NOMO-1 treated with dmso at 0.1 percent for 144 hours (cell line): ENCODE data around the gene MYEF2.

ENCODE experiments used
- DNase-seq: peaks from one replicate; lab custom pipeline; 2025; ENCODE audit not compliant: unreplicated experiment; lab: John Stamatoyannopoulos, UW

MYEF2 gene

DNA sequence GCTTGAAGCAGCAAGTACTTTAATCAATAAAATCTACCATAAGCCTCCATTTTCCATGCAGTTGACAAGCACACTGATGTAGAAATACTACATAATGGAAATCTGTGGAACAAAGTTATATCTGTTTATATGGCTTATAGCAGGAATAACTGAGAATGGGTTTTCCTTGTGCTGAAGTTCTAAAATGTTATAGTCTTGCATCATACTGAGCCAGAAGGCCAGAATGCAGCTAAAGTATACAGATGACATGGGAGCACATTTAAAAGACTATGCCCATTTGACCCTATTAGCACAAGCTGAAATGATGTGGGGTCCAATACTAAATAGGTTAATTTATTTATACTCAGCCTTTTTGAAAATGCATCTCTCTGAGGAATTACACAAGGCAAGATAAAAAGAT, 32.2 kb downstream of the MYEF2 start:
- no peak for DNase-seq

DNA sequence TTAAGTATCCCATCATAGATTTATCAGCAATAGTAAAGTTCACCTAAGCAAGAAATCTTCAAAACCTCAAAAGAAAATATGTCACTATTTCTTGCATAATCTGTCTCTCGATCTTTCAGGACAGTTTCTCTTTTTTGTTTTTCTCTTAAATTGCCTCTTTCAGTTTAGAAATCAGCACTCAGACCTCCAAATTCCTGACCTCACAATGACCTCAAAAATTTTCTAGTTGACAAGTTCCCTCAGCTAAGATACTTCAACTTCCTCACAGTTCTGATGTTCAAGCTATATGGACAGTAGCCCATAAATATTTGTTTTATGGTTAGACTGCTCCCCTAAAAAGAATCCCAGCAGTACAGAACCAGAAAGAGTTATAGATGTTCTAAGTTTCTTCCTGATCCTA, 33.2 kb downstream of the MYEF2 start:
- no peak for DNase-seq

DNA sequence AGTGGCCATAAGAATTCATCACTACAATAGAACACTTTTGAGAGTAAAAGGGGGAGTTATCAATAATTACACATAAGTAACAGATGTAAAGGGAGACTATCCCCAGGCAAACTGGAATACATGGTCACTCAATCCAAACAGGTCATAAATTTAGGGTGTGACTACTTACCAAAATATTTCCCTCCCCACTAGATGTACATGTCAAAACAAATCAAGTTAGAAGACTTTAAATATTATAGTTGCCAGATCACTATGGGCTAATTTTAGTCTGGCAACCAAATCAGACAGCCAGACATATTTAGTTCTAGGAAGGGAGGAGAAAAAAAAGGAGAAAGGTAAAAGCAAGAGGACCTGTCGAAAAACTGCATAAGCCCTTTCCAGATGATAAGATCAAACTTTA, 34.2 kb downstream of the MYEF2 start:
- no peak for DNase-seq

DNA sequence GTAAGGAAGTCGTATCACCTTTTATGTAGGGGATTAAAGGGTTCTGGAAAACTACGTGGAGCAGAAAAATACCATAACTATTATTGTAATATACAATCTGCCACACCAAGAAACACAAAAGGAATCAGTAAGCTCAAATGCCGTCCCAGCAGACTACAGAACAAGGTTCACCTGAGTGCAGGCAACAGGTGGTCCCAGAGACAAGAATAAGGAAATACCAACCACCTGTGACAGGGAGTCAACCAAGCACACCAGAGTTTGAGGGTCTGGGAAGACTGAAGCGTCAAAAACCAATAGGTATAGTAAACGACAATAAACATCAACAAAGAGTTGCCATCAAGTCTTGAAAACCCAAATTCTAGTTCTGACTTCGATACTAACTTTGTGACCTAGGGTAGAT, 45.2 kb downstream of the MYEF2 start:
- DNase-seq: no peak

DNA sequence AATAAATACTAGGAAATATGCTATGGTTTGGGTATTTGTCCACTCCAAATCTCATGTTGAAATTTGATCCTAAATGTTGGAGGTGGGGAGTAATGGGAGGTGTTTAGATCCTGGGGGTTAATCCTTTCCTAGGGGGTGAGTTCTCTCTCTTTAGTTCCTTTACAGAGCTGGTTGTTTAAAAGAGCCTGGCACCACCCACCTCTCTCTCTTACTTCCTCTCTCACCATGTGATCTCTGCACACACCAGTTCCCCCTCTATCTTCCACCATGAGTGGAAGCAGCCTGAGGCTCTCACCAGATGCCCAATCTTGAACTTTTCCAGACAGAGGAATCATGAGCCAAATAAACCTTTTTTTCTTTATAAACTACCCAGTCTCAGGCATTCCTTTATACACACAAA, 46.8 kb downstream of the MYEF2 start:
- DNase-seq: no peak

DNA sequence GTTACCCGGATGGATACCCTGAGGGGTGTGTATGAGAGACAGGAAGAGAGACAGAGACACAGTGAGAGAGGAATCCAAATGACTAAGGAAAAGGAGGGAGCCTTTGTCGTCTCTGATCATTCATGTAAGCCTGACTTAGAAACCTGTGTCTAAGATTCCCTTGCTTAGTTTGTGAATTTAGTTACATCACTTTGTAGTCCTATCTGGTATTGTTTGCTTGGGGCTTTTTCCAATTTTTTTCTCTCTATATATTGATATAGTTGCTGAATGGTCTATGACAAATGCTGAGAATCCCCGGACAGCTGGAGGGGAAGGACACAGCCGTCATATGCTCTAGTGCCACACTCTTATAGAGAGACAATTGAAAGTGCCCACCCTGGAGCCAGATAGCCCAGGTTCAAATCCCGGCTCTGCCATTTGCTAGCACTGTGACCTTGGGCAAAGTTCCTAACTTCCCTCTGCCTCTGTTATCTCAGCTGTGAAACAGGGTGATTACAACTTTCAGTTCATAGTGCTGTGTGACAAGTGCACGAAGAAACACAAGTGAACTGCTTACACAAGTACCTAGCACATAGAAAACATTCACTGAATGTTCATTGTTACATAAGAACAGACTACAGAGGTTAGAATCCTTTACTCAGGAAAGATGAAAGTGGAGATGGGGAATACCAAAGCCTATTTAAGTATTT, 51.3 kb downstream of the MYEF2 start:
- DNase-seq: no peak

DNA sequence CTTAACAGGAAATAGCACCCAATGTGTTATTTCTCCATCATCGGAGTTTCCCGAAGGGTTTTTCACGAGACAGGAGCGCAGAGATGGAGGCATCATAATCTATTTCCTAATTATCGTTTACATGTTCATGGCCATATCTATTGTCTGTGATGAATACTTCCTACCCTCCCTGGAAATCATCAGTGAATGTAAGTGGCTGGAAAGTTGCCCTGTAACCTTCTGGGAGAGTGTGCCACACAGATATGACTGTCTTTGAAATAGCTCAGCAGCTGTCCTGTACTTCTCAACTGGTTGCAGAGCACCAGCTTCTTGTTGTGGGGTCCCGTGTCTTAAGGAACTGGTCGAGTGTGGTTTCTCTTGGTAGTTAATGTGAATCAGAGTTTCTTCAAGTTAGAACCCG, 56.2 kb downstream of the MYEF2 start:
- DNase-seq: no peak

DNA sequence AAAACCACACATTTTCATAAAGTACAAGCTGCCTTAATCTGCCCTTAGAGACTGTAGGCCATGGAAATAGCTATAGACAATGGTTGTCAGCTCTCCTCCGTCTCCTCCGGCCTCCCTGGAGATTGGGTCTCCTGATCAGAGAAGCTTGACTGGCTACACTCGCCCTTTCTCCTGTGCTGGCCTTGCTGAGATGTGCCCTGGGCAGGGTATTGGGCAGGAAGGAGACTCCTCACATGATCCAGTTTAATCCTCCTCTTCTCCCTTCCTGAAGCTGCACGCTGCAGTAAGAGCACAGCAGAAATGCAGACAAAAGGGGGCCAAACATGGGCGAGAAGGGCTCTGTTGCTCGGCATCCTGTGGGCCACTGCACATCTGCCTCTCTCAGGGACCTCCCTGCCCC, 57.4 kb downstream of the MYEF2 start, which contains the start of gene SLC24A5:
Gene SLC24A5, plus strand, starts transcription at position 246 of the 400 bp plus-strand sequence. Its CDS starts 55 bp downstream, at position 301.
- DNase-seq: no peak

DNA sequence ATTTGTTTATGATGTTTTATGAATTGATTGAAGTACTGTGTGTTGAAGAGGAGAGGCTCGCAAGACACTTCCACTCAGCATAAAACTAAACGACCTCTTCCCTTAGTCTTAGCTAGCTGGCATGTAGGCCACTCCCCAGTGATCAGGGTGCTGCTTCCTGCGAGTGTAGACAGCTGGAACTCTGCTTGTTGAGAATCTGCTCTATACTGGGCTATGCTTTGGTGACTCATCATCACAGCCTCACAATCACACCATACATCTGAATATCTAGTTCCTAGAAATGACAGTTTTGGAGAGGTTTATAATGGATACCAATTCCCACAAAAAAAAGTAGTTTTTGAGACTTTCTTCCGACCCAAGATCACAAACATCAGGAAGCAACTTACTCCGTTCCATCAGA, 58.8 kb downstream of the MYEF2 start:
- no peak for DNase-seq

DNA sequence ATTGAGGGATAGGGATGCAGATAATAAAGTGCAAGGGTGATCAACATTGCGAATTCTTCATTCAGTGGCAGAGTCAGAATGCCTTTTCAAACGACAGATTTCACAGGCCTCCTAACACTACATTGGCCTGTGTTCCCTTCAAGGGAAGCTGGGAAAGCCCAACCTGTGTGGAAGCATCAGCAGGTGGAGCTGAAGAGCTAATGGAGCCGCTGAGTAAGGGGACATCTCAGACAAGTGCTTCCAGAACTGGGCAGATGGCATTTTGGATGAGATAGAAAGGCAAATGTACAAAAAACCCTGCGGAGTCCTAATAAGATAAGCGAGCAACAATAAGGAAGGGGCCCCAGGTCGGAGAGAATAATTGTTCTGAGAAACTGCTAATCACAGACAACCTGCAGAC, 65.9 kb downstream of the MYEF2 start:
- DNase-seq: no peak

DNA sequence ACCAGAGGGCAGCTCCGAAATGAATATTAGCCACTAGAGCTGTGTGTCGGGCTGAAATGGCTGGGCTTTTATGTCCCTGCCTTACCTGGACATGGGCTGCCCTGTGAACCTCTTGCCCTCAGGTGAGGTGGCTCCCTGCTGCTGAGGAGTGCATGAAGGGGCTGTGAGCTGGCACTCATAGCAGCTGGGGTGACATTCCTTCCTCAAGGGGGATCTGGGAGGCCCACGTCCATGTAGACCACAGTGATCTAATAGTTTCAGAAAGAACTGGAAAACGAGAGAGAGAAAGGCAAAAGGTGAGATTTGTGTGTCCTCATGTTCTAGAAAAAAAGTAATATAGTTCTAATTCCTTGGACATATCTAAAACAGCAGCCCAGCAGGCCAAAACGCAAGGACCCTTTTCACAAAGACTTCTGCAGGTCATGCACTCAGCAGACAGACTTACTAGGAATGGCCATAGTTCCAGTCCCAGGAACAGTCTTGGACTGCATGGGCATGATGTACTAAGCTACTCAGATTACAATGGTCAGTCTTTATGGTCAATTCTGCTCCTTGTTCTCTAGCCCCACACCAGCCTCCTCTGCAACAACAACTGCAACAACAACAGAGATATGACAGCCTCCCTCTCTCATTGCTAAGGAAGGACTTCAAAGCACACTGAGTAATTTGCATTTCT, 68.1 kb downstream of the MYEF2 start:
- no peak for DNase-seq

DNA sequence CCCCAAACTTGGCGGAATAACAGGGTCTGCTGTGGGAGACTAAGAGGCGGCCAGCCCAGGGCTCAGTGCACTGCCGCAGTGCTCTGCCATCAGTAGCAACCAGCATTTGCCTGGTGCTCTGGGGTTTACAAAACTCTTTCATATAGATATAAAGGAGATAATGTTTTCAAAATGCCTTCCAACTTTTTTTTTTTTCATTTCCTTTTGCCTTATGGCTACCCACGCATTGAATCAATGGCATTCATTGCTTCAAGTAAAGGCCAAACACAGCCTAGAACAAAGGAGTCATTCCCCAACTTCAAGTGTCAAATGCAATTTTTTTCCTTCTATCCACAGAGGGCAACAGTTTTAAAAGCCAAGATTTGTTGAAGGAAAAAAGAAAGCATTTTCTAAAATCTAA, 68.9 kb downstream of the MYEF2 start:
- DNase-seq: no peak

DNA sequence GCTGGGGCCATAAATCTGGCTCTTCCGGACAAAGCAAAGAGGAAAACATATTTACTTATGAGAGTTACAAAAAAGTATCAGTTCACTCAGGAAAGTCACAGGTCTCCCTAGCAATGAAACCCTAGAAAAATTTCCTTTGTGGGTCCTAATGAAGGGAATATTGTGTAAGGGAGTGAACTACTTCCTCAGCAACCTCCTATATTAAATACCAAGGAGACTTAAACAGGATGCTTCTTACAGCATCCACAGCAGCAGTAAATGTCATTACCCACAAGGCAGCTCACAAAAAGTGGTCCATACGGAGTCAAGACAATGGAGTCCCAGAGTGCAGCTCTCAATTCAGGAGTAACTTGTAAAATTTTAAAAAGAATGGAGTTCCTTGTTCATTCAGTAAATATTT, 72.2 kb downstream of the MYEF2 start:
- DNase-seq: no peak

DNA sequence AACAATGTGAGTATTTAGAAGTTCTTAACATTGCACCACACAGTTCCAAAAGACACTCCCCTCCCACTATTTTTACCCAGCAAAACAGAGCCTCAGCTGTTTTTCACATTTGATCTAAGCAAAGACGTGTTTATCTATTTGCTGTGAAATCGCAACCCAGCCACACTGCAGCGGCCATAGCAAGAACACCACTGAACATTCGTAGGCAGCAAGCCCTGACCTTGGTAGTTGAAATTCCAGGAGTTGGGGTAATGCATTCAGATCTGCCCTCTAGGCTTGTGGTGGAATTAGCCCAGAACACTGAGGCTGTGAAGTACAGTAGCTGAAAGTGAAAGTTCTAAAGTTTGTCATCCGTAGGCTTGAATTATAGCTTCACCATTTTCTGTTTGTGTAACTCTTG, 74.4 kb downstream of the MYEF2 start:
- no peak for DNase-seq

DNA sequence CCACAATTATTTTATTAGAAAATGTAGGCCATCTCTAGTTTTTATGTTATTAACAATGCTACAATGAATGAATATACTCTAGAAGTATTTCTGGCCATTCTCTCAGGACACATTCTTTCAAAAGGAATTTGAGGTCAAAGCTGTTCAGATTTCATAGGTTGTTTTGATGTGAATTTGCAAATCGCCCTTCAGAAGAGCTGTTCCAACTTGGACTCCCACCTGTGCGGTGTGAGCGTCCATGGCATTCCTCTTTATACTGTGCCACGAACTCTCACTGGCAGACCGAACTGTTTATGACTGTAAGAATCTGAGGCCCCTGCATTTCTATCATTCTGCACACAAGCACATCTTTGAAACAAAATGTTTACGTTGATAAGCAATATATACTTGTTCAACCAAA, 75.9 kb downstream of the MYEF2 start:
- no peak for DNase-seq

DNA sequence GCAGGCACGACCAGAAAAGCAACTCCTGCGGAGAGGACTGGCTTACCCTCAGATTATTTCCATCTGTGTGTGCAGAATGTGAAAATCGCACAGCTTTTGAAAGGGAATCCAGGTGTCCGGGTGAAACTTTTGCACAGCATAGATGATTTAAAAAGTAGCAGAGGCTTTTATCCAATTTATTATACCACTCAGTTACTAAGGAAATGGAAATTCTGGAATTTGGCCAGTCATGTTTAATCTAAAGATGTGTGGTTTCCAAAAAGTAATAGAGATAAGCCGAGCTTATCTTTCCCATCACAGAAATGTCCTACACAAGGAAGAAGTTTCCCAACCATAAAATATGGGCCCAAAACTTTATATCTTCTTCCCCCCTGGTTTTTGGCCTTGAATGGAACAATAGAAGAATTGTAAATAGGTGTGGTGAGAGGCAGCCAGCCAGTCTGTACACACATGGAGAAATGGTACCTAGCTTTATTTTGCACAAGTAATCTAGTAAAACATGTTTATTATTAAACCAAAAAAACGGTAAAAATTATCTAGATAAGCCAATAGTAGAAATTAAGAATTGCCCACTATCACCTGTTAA, 76.6 kb downstream of the MYEF2 start:
- no peak for DNase-seq

DNA sequence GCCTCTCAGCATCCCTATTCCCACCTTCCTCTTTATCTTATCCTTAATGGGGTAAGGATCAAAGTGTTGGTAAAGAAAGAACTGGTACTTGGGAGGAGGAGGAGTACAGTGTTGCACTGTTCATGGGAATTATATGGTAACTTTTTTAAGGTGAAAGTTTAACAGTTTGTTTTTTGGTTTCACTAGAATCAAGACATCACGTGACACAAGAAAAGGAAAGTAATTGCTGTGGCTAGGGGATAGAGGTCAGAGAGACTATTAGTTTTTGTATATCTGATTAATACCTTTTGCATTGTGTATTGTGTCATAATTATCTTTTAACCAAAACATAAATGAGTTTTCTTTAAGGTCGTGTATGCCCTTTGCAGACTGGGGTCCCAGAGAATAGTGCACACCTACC, 80.8 kb downstream of the MYEF2 start:
- no peak for DNase-seq

DNA sequence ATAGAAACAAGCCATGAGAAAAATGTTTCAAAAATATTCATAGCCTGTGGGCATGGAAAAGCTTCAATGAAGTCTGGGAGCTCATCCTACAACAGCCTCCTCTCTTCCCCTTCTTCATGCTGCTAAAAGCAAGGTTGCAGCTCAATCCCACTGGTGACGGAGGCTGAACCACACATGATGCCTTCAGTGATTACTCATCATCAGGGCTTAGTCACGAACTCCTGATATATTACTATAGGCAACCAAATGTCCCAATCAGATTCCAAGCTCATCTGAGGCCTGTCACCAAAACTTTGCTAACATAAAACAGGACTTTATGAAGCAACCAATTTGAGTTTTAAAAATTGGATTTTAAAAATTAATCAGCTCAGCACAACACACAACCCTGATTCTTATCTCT, 81.3 kb downstream of the MYEF2 start:
- DNase-seq: no peak

DNA sequence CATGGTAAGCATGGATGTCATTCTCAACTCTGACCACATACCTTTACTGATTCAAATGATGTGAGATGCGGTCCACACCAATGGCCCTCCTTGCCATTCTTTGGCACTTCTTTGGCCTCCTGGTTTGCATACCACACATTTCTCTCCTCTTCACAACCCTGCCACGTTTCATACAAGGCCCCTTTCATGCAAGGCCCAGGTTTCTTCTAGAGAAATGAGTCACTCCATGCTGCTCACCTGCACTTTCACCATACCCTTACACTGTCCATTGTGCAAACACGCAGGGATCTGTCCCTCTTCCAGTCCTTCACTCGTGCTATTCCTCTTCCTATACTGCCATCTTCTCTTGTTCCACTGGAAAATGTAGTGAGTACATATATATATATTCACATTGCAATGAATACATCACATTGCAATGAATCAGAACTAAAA, 81.7 kb downstream of the MYEF2 start:
- no peak for DNase-seq

DNA sequence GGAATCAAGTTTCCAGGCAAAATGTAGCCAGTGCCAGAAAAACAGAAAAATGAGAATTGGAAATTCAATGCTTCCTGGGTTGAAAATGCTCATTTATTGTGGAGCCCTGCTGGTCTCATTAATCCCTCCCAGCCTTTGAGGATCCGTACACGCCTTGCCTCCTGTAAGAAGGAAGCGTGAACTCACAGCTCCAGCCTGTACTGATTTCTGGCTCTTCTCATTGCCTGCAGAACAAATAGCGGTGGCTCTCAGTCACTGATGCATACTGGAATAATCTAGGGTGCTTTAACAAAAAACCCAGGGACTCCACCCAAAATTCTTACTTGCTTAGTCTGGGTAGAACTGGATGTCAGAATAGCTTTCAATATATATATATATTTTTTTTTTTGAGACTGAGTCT, 86.6 kb downstream of the MYEF2 start:
- DNase-seq: no peak

DNA sequence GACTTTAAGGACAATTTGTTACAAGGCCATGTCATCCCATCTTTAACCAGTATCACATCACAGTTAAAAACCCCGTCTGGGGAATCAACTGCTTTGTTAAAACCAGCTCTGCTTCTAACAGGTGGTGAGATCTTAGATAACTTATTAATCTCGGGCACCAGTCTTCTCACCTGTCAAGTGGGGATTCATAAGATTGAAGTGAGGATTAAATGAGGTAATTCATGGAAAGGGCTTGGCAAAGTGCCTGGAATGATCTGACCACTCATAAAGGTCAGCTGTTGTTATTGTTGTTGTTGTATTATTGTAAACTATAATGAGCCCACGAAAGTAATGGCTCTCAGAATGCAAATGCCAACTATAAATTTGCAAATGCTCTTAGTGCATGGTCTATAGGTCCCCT, 87.4 kb downstream of the MYEF2 start:
- DNase-seq: no peak

DNA sequence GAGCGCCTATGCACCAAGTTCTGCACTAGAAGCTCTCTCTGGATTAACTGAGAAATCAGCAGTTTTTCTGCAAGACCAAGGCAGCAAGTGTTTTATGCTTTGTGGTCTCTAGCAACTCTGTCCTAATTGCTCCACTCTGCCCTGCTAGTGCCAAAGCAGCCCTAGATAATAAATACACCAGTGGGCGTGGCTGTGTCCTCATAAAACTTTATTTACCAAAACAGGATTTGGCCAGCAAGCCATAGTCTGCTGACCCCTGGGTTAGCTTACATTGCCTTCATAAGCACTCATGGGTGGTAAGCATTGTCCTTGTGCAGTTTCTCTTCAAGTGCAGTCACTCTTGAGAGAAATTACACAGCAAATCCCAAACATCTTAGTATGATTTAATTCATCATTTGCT, 88.0 kb downstream of the MYEF2 start:
- no peak for DNase-seq

DNA sequence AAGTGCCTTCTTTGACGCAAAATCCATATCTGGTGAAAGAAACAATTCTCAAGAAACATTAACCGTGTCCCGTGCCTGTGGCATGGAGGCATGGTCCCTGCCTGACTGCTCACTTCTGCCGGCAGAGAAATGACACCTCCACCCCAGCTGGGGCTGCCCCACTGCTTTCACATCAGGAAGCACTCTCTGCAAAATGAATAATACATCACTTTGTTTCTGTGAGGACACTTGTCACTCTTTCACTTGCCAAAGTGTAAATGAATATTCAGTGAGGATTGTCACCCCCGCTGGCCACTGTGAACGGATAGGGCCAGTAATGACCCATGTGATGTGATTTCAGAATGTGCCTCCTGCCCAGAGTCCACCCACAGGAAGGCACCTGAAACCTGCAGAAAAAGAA, 88.4 kb downstream of the MYEF2 start:
- no peak for DNase-seq
